Measurements from ENCODE around the gene RPL29. TPM values are rescaled to one million over a fixed set of nuclear protein-coding genes. Genes with fewer than 3 reads are reported as not detected.

RPL29 gene
- total and polyA plus RNA-seq, 2 of the 4 experiments (the other 2 are of a cell fraction), result 2,081 to 2,126 TPM

DNA sequence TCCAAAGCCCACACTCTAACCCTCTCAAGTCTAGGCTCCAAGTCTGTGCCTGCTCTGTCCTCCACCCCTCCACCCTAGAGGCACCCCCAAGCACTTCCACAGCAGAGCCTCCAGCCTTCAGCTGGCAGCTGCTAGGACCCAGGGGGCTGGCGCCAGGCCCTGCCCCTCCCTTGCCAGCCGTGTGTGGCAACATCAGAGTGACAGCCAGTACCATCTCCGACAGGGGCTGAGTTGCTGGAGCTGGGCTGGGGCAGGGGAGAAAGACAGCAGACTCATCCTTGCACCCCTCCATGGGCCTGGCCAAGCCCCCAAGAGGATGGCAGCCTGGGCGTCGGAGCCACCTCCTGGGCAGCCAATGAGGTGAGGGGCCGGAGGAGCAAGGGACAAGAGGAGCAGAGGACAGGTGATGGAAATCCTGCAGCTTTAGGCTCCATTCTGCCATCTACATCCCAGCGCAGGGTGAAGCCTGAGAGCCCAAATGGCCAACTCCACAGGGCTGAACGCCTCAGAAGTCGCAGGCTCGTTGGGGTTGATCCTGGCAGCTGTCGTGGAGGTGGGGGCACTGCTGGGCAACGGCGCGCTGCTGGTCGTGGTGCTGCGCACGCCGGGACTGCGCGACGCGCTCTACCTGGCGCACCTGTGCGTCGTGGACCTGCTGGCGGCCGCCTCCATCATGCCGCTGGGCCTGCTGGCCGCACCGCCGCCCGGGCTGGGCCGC is 40.4 kb downstream of the RPL29 start, which contains the start of gene GPR62 (continued):
- no peak for TF ChIP-seq CEBPB (IDR thresholded peaks at IDR 0.05; ENCODE audit: low read depth, low read length)

DNA sequence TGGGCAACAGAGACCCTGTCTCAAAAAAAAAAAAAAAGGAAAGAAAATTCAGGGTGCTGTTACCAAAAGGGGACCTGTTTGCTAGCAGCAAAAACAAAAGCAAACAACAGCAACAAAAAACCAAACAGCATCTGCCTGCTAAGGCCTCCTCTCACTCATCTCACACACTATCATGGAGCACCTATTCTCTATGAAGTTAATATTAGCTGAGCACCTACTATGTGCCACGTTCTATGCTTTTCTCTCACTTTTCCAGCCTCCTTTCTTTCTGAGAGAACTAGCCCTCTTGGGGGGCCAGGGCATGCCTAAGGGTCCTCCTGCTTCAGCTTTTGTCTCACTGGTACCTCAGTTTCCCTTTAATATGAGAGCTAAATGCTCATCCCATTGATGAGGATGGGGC is 41.0 kb downstream of the RPL29 start:
- Histone ChIP-seq H3K4me1 (ENCODE audit: control insufficient read depth, insufficient read depth, low read length) (peaks cover 9% of the 10 kb centered on the region), H3K4me3 (ENCODE audit: insufficient read depth, low read depth, low read length) (no peak overlapping the region), H3K36me3 (ENCODE audit: control insufficient read depth, insufficient read depth, low read length) (peaks cover 19% of the 10 kb centered on the region; the same call in 1 of the 2 replicates), H4K91ac (ENCODE audit: insufficient read depth, low read depth, low read length) (no peak overlapping the region), H3K9me1 (ENCODE audit: insufficient read depth, low read length) (peaks cover 6% of the 10 kb centered on the region; the same call in 1 of the 2 replicates), H4K5ac (ENCODE audit: low read depth, low read length) (no peak overlapping the region), H3K27me3 (ENCODE audit: control insufficient read depth, insufficient read depth, low read length) (no peaks in the 10 kb centered on the region), H3K27ac (ENCODE audit: insufficient read depth, low read length) (no peak overlapping the region), H3K79me1 (ENCODE audit: low read depth in 1 of 2, low read length in 2 of 2) (no peaks in the 10 kb centered on the region), H2AK5ac (ENCODE audit: low read depth, low read length) (no peak overlapping the region), H2AK9ac (replicated peaks; ENCODE audit: low read depth, low read length, poor library complexity) (no peak overlapping the region), H3K4me2 (ENCODE audit: low read depth, low read length) (no peak overlapping the region), H4K8ac (ENCODE audit: low read depth in 2 of 2, low read length in 2 of 2) (no peak overlapping the region), H2BK5ac (ENCODE audit: low read depth, low read length, poor library complexity, severe bottlenecking) (no peak overlapping the region), H4K20me1 (ENCODE audit: insufficient read depth, low read length) (peaks cover 3% of the 10 kb centered on the region; the same call in 1 of the 2 replicates), H2AFZ (replicated peaks; ENCODE audit: low read length, poor library complexity) (no peak overlapping the region), H3K9me3 (ENCODE audit: control insufficient read depth, insufficient read depth, low read length) (no peaks in the 10 kb centered on the region), H3K23ac (ENCODE audit: low read depth, low read length) (no peak overlapping the region), H3K18ac (ENCODE audit: low read depth, low read length) (no peak overlapping the region), H2BK120ac (ENCODE audit: low read depth, low read length) (no peak overlapping the region), H3K56ac (ENCODE audit: extremely low read depth, insufficient read depth, low read length) (no peak overlapping the region), H3K14ac (replicated peaks; ENCODE audit: low read depth, low read length) (no peak overlapping the region), H3K9ac (ENCODE audit: low read depth, low read length) (no peak overlapping the region), H2BK15ac (ENCODE audit: low read depth, low read length) (no peak overlapping the region), H2BK20ac (ENCODE audit: low read depth, low read length) (no peak overlapping the region), H3K4ac (ENCODE audit: low read depth, low read length) (no peak overlapping the region)
- ChIA-PET CTCF (no interaction called here), POLR2A (ENCODE audit: unreplicated experiment) (no interaction called here)
- no peak for DNase-seq
- ATAC-seq (ENCODE audit: low read depth), result no peak
- WGBS, 2 experiments (ENCODE audit: extremely low coverage in 2 of 2, insufficient read length in 1 of 2), result no CpG with 5 or more reads among the region's 1 CpG
- in situ Hi-C loops (cut with MboI; ENCODE audit: low sequenced_read_pairs) (loop anchor here (25.0 kb wide), 1 partner anchor 1617 kb away; the partner anchor contains the start of genes RASSF1, TUSC2 and ZMYND10), dilution Hi-C loops (cut with HindIII; ENCODE audit: low sequenced_read_pairs, unreplicated experiment) (no loop called here), intact Hi-C loops (cut with micrococcal nuclease) (no loop called here)
- BruUV-seq (replicated peaks), result no TSS peak
- no peak for TF ChIP-seq CEBPB (IDR thresholded peaks at IDR 0.05; ENCODE audit: low read depth, low read length)
- no peak for TF ChIP-seq RAD21 (IDR thresholded peaks at IDR 0.05; ENCODE audit: low read length)
- TF ChIP-seq BHLHE40 (IDR thresholded peaks at IDR 0.05; ENCODE audit: low read depth, low read length), result no peak
- no peak for TF ChIP-seq MXI1 (IDR thresholded peaks at IDR 0.05; ENCODE audit: borderline replicate concordance, low read depth, low read length)

All from IMR-90 (cell line).